Measurements from ENCODE around the gene STK33.

Gene STK33

DNA sequence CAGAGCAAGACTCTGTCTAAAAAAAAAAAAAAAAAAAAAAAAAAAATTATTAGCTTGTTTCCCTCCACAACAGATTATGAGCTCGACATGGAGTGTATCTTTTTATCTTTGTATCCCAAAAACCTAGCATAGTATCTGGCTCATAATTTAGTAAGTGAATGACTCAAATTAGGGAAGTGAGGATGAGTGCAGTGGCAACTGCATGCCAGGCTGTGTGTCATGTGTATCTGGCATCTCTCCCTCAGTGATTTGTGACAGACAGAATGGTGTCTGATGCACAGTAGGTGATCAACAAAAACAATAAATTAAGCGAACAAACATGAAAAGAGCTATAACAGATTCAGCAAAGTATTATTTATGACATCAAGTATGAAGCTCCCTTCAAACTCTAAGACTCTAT lies 7.2 kb downstream of the STK33 start:
- TF ChIP-seq, protein P1, sequence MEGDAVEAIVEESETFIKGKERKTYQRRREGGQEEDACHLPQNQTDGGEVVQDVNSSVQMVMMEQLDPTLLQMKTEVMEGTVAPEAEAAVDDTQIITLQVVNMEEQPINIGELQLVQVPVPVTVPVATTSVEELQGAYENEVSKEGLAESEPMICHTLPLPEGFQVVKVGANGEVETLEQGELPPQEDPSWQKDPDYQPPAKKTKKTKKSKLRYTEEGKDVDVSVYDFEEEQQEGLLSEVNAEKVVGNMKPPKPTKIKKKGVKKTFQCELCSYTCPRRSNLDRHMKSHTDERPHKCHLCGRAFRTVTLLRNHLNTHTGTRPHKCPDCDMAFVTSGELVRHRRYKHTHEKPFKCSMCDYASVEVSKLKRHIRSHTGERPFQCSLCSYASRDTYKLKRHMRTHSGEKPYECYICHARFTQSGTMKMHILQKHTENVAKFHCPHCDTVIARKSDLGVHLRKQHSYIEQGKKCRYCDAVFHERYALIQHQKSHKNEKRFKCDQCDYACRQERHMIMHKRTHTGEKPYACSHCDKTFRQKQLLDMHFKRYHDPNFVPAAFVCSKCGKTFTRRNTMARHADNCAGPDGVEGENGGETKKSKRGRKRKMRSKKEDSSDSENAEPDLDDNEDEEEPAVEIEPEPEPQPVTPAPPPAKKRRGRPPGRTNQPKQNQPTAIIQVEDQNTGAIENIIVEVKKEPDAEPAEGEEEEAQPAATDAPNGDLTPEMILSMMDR (IDR thresholded peaks at IDR 0.05; ENCODE audit: borderline replicate concordance, insufficient read depth, low read depth, low read length) = no peak

DNA sequence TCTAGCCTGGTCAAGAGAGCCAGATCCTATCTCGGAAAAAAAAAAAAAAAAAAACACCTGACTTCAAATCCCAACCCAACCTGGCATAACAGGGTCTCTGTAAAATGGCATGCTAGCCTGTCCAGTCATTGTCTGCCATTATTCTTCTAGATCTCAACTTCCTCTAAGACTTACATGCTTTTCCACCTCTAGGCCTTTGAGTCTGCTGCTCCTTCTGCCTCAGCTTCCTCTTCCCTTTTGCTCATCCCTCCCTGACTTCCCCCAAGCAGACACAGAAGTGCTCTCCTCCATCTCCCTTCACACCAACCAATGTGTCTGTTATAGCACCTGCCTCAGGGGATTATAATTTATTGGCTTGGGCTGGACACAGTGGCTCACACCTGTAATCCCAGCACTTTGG lies 7.8 kb downstream of the STK33 start:
- no peak overlapping the region for H3K4me3 ChIP-seq (ENCODE audit: low read depth, low read length)
- TF ChIP-seq, protein P1 (IDR thresholded peaks at IDR 0.05; ENCODE audit: borderline replicate concordance, insufficient read depth, low read depth, low read length) = no peak

More for the DNA sequence above, 7.2 kb downstream of the STK33 start:
- H3K4me3 ChIP-seq (ENCODE audit: low read depth, low read length) = no peak overlapping the region

DNA sequence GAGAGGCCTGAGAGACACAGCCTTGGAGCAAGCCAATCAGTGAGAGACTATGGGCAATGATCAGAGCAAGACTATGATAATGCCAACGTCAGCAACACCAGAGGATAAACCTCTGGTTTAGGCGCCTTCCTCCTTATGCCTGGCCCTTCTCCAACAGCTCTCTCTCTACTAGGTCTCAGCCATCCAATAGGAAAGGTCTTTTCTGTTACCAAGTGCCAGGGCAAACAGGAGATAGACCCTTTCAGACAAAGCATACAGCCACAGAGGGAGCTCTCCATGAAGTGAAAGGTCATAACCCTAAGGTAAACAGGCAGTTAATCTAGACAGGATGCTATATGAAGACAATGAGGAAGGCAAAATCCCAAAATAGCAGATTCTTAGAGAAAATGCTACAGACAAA lies 9.5 kb downstream of the STK33 start:
- TF ChIP-seq, protein P1 (IDR thresholded peaks at IDR 0.05; ENCODE audit: borderline replicate concordance, insufficient read depth, low read depth, low read length) = no peak
- H3K4me3 ChIP-seq (ENCODE audit: low read depth, low read length) = no peak overlapping the region

DNA sequence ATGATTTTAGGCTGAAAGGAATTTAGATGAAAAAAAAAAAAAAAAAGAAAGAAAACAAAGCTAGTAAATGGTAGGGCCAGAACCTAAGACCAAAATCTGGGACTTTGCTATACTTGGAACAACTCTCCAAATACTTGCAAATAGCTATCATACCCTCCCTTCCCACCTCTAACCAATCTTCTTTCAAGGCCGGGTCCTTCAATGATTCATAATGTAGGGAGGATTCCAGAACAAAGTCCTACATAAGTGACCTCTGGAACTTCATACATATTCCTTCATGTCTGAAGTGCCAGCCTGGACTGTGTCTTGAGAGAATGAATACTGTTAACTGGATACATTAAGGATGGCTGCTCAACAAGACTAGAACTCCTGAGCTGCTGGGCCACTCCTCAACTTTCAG lies 9.9 kb downstream of the STK33 start:
- H3K4me3 ChIP-seq (ENCODE audit: low read depth, low read length) = no peak overlapping the region
- TF ChIP-seq, protein P1 (IDR thresholded peaks at IDR 0.05; ENCODE audit: borderline replicate concordance, insufficient read depth, low read depth, low read length) = no peak

DNA sequence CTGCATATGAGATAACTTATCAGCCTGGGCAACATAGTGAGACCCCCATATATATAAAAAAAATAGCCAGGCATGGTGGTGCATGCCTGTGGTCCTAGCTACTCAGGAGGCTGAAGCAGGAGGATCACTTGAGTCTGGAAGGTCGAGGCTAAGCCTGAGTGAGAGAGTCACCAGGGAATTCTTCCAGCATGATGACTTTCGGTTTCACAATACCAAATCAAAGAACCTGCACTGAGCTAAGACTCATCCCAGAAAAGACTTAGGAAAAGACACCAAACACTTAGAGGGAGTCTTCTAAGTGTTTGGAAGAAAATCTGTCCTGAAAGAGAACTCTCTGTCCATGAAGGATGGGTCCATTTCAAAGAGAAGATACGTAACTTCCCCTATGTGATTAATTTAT lies 12.7 kb downstream of the STK33 start:
- TF ChIP-seq, protein P1 (IDR thresholded peaks at IDR 0.05; ENCODE audit: borderline replicate concordance, insufficient read depth, low read depth, low read length) = no peak
- H3K4me3 ChIP-seq (ENCODE audit: low read depth, low read length) = no peak overlapping the region

DNA sequence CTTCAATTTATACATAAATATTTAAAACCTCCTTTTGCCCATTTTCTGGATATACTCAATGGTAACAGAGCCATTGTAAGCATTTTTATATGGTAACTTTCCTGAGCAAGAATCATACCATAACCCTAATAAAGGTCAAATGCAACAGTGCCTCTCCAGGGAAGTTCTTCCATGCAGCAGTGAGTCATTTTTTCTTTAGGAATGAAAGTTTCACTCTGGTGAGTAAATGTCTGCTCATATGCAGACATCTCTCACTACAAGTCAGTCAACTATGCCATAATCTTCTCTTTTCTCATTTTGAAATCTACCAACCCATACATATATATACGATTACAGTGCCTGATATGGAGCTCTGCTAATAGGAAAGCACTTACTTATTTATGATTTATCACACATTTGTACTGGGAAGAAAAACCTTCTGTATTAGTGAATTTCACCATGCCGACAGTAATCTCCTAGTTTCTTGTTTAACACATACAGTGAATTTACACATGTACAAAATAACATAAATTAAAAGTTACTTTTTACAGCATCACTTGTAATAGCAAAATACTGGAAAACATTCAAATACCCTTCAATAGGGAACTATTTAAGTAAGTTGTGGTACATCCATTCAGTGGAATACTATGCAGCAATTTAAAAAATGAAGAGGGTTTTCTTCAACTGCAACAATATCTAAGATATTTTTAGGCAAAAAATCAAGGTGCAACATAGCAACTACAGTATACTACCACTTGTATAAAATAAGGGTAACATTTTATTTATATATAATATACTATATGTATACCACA lies 16.0 kb downstream of the STK33 start:
- TF ChIP-seq, protein P1 (IDR thresholded peaks at IDR 0.05; ENCODE audit: borderline replicate concordance, insufficient read depth, low read depth, low read length) = no peak
- H3K4me3 ChIP-seq (ENCODE audit: low read depth, low read length) = no peak overlapping the region

DNA sequence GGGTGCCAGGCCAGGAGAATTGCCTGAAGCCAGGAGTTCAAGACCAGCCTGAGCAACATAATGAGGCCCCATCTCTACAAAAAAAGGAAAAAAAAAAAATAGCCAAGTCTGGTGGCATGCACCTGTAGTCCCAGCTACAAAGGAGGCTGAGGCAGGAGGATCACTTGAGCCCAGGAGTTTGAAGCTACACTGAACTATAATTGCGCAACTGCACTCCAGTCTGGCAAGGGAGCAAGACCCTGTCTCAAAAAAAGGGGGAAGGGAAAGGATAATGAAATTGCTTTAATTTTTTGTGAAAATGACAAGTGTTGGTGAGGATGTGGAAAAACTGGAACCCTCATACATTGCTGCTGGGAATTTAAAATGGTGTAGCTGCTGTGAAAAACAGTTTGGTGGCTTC lies 19.2 kb downstream of the STK33 start:
- no peak overlapping the region for H3K4me3 ChIP-seq (ENCODE audit: low read depth, low read length)
- TF ChIP-seq, protein P1 (IDR thresholded peaks at IDR 0.05; ENCODE audit: borderline replicate concordance, insufficient read depth, low read depth, low read length) = no peak

All from GM12875 (cell line).